Vagina (tissue), 2 donors: ENCODE measurements around the gene RASGEF1C.

Source experiments
- CTCF ChIP-seq, 3 experiments: fragments of 450-650 bp in 2 of 3; fragments of 200-600 bp in 1 of 3; sonication (generic) in 1 of 3; IDR thresholded peaks; one replicate each; pipeline ENCODE4 v1.5.1; 2017 to 2019; ENCODE audit warnings: antibody characterized with exemption in 3 of 3, mild to moderate bottlenecking in 2 of 3, moderate library complexity in 2 of 3
- POLR2A ChIP-seq, 2 donors: fragments of 450-650 bp; IDR thresholded peaks; one replicate each; pipeline ENCODE4 v1.6.1; 2017; ENCODE audit warnings: antibody characterized with exemption in 2 of 2, mild to moderate bottlenecking in 2 of 2, moderate library complexity in 2 of 2

- TF ChIP-seq CTCF (IDR thresholded peaks at IDR 0.05) (no peak), POLR2A (IDR thresholded peaks at IDR 0.05) (no peak)
Observed at GRCh38 chr5:180176191-180176590, 32.8 kb downstream of the RASGEF1C start.
